Hematopoietic multipotent progenitor cell treated with erythropoietin and hydrocortisone succinate and interleukin-3 and kit ligand, for 17 days (in vitro differentiated cells): ENCODE measurements around the gene GNAQ.
A peak's percentile ranks its signal among the peaks of the same experiment; 100 is the strongest.

Source experiments
- DNase-seq: peaks from one replicate; pipeline ENCODE4 v3.0.0-alpha.2; 2015; ENCODE audit warnings: low spot score

GNAQ gene

DNA sequence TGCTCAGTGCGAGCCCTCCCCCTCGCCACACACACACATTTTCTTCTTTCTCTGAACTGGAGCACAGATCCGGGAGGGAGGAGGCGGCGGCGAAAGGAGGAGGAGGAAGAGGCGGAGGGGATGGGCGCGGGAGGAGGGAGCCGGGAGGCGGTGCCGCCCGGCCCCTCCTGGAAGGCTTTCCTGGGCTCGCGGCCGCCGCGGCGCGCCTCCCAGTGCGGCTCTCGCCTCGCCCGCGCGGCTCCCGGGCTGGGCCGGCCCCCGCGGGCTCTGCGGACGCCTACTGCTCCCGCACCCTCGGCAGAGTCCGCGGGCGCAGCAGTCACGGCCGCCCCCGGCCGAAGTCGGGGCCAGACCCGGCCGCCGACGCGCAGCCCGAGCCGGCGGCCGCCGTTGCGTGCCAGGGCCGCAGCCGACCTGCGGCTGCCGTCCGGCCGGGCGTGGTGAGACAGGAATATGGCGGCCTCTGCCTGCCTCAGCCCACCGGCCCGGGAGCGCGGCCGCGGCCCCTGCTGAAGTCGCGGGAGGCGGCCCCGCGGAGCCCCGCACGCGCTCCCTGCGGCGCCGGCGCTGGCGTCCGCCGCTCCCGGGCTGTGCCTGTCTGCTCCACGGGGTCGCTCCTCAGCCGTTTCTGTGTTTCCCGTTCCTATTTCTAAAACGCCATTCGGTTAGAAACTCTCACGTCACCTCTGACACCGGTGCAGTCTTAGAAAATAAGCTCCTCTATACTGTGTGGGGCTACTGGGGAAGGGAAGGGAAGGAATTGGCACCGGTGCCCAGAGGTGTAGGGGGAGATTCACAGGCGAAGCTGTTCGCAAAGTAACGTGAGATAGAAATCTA, 500 bp upstream of the GNAQ start:
- peak; percentile 79 for DNase-seq

DNA sequence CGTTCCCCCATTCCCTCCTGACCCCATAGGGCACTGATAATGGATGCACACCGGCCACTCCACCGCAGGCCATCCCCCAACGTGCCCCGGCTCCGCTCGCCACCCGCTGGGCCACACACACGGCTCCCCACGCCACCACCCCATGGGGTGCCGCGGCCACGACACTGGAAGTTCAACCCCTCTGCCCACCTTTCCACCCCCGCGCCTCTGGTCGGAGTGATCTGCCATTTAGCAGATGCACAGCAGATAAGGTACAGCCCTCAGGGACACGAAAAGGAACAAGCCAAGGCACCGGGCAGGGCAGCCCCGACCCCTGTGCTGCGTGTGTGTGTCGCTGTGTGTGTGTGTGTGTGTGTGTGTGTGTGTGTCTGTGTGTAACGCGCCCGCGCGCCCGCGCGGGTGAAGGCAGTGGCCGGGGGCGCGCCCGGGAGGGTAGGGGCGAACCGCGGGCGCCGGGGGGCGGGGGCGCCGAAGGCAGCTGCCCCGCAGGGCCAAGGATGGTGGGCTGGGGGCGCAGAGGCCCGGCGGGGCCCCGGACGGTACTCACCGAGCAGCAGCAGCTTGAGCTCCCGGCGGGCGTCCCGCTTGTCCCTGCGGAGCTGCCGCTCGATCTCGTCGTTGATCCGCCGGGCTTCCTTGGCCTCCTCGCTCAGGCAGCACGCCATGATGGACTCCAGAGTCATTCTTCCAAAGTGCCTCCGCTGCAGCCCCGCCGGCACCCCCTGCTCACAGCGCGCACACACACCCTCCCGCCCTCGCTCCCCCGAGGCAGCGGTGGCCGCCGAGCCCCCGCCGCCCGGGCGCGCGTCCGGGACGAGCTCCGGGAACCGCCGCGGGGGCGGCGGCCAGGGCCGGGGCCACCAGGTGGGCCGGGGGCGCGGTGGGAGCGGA, 813 bp downstream of the GNAQ start:
- DNase-seq = peak; percentile 49

GRCh38 chr9:78030296-78030552, 1.4 kb downstream of the GNAQ start:
- DNase-seq = peak; percentile 61

DNA sequence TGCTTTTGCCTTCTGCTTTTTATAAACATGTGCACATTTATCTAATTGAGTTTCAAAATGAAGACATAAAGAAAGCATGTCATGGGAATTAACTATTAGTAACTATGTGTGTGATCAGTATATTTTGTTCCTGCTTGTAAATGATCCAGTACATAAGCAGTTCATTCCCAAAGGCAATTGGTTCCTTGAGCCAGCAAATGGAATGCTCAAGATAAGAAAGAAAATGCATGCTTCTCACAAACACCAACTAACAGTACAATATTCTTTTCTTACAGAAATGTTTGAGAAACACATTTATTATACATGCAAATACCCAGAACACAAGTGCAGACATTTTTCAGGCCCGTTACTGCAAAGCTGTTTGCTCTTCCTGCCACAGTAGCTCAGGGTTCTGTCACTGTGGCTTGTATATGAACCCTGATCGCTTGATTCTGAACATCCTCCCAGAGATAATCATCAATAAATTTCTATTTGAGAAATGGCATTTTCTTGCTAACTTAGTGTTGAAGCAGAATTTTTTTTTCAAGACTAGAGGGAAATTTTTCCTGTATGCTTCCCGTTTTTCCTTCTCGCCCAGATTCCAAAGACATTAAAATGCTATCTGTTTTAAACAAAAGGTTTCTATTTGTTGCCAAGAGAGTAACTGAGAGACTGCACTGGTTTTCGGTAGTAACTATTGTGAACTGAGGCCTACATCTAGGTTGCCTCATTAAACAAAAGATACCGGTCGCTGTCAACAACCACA, 1.9 kb downstream of the GNAQ start:
- DNase-seq = peak; percentile 47

DNA sequence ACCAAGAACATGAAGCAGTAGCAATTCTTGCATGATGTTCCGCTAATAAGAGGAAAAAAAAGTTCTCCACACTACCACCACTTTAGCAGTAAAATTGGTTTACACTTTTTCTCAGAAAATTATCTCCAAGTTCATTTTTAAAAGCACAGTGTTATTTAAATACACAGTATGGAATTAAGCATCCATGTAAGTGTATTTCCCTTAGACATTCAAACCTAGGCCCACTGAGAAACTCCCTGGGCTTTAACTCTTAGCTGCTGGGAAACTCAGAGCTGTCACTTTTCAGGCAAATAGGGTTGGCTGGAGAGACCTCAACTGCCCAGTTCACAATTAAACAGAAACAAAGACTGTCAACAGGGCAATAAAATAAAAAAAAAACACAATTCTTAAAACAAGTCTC, 2.7 kb downstream of the GNAQ start:
- peak; percentile 32 for DNase-seq

DNA sequence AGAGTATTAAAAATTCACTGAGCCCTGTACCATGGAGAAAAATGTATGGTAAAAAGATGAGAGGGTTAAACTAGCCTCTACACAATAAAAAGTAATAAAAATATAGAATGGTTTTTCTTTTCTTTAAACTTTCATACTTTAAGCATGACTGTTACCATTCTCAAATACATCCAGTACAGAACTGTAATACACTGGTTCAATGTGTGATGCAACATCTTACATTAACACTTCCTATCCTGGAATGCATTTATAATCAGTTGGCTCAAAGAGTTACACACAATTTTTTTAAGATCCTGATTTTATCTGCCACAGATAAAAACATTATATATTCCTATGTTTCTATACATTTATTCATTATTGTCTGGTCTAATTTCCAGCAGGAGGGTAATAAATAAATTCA, 4.7 kb downstream of the GNAQ start:
- DNase-seq = no peak

GRCh38 chr9:78026416-78026815, 5.2 kb downstream of the GNAQ start:
- DNase-seq = no peak

- no peak for DNase-seq
Observed at GRCh38 chr9:78025186-78025585, 6.4 kb downstream of the GNAQ start.

DNA sequence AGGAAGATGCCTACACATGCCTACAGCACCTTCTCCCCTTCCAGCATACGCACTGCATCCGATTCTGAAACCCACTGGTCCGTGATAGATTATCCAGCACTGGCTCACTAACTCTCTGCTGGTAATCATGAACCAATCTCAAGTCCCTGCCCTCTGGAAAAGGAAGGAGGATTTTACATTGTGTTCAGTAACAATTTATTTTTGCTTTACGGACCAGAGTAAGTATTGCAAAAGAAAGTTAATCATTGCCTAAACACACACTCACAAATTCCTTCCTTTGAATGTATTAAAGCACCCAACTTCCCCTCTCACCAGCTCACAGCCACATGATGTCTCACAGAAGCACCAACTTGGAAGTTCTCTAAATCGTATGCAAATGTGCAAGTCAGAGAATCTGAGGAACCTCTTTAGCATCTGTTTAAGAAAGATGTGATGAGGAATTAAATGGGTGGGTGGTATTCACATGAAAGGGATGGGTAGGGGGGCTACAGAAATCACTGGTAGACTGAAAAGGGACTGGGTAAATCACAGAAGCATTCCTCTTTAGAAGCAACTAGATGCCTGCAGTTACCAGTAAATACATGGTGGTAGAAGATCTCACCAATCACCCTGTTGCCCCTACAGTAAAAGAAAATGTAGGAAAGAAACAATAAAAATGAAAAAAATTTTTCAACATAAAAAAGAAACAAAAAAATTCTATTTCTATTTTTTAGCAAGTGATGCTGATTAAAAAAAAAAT, 8.4 kb downstream of the GNAQ start:
- DNase-seq = peak; percentile 43

DNA sequence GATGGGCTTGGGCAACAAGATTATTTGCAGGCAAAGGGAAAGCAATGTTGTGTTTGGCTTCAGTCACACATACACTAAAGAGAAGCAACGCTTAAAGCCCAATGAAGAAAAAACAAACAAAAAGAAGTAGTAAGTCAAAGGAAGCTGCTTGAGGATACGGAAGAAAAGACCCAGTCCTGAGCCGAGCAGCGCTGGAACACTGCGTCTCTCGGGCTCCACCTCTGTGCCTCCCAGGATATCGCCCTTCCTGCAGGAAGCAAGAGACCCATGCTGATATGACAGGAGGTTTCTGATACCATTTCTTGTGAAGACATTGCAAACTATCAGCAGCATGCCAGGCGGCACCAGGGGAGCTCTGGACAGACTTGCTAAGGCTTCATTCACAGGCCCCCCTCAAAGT, 9.9 kb downstream of the GNAQ start:
- DNase-seq = peak; percentile 68

GRCh38 chr9:78017190-78017693, 14.4 kb downstream of the GNAQ start:
- DNase-seq = no peak

- DNase-seq = no peak
Observed at GRCh38 chr9:78015241-78015640, 16.4 kb downstream of the GNAQ start.

DNA sequence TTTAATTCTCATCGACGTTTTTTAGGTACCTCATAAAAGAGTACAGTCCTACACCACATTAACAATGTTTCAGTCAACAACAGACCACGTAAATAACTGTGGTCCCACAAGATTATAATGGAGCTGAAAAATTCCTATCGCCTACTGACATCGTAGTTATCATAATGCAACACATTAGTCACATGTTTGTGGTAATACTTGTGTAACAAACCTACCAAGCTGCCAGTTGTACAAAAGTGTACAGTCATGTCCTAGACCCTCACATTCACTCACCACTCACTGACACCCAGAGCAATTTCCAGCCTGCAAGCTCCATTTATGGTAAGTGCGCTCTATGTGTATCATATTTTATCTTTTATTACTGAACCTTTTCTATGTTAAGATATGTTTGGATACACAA, 16.8 kb downstream of the GNAQ start:
- DNase-seq = peak; percentile 39

GRCh38 chr9:78013934-78014333, 17.7 kb downstream of the GNAQ start:
- no peak for DNase-seq

DNA sequence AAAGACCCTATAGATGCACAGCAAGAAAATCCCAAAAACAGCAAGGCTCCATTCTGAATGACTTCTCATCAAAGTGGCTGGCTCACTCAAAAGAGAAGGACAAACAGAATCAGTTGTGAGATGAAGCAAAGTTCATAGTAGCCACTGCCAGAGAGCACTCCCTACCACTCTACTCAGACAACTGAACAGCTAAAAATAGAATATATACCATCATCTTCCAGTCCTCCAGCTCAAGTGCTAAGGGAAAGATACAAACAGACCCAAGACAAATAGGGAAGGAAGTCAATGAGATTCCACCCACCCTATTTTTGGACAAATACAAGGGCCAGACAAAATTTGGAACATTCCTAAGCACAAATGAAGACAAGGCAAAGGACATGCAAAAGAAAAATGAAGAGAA, 20.6 kb downstream of the GNAQ start:
- DNase-seq = no peak

DNA sequence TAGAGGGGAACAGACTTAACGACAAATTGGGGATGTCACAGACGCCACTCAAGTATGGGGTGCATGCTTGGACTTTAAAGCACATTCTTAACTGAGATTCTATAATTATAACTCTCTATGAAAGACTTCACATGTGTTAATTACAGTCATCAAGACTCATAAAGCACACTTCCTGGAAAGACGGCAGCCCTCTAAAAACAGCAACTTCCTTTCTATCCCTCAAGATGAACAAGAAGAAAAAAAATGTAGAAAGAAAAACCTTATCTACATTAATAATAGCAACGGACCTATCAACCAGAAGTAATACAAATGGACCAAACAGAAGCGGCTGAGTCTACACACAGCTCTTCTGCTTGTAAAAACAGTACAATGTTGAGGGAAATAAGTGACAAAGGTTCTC, 21.2 kb downstream of the GNAQ start:
- DNase-seq = no peak

DNA sequence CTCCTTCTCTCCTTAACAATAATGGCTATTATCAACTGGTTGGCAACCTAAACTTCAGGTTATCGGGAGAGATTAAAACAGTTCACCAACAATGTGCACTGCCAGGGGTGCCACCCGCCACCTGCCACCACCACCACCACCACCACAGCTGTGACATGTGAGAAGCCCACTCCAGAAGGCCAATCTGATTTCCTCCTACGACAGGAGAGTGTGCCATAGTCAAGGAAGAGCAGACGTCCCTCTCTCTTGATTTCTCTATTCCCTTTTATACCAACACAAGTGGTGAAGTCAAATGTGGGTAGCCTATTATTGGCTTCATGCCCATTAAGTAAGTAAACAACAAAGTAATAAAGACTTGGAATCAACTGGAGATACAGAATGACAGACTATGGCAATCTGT, 22.4 kb downstream of the GNAQ start:
- DNase-seq = no peak

DNA sequence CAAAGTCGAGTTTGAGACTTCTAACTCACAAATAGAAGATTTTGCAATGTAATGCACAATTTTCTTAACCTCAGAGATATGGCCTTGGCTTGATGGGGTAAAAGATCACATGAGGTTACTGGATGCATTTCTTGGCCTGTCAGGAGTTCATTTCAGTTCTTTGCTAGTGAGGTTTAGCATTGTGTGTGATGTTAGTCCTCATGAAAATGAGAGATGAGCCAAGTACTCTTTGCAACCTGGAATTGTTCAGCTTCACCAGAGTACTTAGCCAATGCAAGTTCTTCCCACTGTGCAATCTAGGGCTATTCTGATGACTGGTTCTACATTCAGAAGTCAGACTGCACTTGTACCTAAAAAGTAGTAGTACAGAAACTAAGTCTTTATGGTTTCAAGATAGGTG, 24.9 kb downstream of the GNAQ start:
- peak; percentile 29 for DNase-seq

DNA sequence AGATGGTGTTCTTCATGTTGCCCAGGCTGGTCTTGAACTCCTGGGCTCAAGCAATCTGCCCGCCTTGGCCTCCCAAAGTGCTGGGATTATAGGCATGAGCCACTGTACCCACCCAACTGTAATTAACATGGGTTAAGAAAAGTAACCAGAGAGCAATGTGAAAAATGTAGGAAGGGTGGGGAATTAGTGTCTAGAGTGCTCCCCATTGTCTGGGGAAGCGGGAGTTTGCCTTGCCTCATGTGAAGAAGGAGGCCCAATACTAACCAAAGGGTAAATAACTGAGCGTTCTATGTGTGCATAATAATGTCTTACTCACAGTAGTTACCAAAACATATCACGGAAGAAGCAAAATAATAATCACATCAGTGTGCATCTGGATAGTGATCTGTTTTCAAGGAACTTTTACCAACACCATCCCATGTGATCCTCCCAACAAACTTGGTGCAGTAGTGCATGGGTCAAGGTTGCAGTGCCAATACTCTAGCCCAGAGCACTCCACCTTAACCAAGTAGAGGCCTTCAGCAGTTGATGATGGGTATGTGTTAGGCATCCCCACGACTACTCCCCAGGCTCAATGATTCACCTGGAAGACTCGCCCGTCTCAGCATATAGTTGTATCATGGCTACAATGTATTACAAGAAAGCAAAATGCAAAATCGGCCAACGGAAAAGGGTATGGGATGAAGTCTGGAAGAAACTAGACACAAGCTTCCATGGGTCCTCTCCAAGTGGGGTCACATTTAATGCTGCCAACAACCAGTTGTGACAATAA, 26.2 kb downstream of the GNAQ start:
- DNase-seq = no peak

GRCh38 chr9:78004478-78005229, 27.0 kb downstream of the GNAQ start:
- DNase-seq = peak; percentile 76
